Right kidney (tissue), 1 donor: ENCODE measurements around the gene CDKN1A.
"Not testable (repeated sequence)": the region's sequence is repeated elsewhere in the genome, so short reads cannot be mapped to it uniquely, and the experiment has no call there.

Experiments used
- DNase-seq: peaks from one replicate; pipeline ENCODE4 v3.0.0-alpha.2; 2016

Gene CDKN1A

DNA sequence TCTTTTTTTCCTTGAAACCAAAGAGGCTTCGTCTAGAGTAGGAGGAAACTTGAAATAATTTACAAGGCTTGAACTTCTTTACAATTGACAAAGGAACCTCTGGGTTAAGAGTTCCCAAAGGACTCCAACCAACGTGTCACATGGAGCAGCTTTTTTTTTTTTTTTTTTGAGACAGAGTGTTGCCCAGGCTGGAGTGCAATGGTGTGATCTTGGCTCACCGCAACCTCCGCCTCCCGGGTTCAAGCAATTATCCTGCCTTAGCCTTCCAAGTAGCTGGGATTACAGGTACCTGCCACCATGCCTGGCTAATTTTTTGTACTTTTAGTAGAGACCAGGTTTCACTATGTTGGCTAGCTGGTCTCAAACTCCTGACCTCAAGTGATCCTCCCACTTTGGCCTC, 24.0 kb upstream of the CDKN1A start:
- DNase-seq: not testable (repeated sequence)

DNA sequence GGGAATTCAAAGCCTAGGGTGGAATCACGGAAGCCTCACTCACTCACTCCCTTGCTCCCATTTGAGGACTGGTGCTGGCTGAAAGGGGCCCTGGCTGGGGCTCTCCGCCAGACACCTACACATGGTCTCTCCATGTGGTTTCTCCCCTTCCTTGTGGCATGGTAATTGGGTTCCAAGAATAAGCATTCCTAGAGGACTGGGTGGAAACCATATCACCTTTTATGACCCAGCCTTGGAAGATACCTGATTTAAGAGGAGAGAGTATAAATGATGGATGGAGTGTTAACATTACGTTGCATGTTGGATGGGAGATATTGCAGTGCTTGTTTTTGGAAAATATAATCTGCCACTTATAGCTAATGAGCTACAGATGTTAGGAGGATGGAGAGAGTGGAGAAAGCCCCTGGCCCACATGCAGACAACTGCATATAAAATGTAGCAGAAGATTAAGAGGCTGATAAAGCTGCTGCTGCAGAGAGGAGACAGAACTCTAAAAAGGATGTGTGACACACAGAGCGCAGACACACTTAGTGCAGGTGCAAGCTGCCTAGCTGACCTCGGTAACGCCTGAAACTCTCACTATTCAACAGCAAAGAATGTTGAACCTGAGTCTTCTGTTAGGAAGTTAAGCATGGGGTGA, 23.3 kb upstream of the CDKN1A start:
- DNase-seq: no peak

- no peak for DNase-seq
Observed at GRCh38 chr6:36656441-36656840, 22.1 kb upstream of the CDKN1A start.

DNA sequence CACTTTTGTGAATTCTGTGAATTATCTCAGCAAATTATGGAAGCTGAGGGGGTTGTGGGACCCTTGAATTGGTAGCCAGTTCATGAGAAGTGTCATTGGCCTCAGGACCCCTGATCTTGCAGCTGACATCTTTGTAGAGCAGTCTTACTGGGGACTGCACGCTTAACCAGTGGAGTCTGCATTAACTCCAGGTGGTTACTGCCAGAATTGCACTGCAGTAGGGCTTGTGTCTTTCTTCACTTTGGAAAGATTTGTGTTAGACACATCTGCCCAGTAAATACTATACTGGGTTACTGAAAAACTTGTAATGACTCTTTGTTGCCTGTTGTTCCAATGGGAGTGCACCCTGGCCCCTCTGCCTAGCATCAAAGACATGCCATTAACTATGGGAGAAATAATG, 21.2 kb upstream of the CDKN1A start:
- no peak for DNase-seq

- no peak for DNase-seq
Observed at GRCh38 chr6:36657942-36658544, 20.5 kb upstream of the CDKN1A start.

DNA sequence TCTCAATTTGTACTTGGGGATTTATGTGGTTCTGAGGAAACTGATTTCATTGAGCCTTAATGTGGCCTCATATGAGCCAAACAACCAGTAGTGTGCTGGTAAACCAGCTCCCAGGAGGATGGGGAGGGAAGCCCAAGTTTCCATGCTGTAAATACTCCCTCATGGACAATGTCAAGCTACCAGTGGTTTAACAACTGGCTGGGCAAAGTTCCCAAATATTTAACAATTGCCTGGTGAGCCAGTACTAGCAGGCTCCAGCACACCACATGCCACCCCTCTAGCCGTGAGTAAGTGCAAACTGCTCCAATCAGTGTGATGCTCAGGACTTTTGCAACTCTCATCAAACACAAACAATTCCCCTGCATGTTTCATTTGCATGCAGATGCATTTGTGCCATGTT, 19.2 kb upstream of the CDKN1A start:
- DNase-seq: no peak

DNA sequence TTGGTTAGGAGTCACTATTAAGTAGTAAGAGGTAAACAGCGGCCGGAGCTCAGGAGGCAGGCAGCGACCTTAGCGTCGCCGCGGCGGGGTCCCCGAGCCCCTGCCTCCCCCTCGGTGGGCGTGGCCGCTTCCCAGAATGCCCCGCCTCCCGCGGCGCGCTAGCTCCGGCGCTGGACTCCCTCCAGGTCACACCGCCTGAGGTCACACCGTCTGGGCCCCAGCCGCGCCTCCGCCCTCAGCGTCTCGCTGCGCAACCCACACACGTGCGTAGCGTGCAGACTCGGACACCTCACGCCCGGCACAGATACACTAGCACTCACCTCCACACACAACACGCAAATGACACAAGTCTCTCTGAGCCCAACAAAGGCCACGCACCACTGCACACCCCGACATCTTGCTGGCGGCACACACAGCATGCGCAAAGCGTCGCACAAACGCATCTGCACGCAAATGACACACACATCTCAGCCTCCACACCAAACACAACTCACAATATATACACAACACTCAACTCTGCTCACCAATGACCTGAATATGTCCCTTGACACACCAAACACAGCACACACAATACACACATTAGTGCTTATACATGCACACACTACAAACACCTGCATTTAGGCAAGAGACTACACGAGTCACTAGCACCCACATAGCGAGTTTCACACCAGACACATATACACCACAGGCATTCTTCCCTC, 17.6 kb upstream of the CDKN1A start:
- DNase-seq: peak; percentile 71

DNA sequence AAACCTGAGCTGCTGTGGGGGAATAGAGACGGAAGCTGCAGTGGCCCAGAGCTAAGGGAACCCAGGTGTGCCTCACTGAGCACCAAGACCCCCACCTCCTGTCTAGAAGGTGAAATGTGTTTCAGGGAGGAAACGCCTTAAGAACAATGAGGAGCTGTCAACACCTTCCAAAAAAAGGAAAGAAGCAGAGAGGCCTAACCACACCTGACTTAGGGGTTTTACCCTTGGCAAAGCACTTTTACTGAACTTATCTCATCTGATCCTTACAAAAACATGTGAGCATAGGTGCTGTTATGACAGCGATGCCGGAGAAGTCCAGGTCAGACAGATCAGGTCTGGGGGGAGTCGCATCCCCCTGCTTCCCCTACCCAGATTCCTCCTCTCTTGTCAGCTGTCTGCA, 16.1 kb upstream of the CDKN1A start:
- DNase-seq: no peak

GRCh38 chr6:36662827-36663256, 15.7 kb upstream of the CDKN1A start:
- no peak for DNase-seq

DNA sequence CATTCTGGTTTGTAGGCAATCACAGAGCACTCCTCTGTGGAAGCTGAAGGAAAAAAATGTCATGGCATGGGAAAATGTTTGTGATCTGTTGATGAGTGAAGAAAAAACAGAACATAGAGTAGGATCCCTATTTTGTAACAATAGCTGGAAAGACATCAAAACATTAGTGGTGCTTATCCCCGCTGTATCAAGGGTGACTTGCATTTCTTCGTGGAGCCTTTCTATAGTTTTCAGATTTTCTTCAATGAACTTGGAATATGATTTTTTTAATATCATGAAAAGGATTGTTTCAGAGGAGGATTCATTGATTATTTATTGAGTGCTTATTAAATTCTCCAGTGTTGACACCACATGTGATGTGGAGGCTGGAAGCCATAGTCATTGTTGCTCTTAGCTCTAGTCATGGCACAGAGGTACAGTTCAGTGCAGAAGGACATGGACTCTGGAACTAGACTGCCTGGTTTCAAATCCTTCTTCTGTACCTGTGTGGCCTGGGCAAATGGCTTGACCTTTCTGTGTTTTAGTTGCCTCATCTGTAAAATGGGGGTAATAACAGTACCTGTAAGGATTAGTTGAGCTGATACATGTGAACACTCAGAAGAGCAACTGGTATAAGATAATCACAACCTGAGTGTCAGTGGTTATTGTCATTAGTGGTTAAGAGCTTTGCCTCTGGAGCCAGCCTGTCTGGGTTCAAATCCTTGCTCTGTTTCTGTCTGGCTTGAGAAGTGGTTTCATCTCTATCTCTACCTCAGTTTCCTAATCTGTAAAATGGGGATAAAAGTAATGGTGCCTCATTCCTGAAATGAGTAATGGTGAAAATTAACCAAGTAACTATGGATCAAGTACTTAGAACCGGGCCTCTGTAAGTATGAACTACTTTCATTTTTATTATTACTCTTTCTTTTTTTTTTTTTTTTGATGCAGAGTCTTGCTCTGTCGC, 14.7 kb upstream of the CDKN1A start:
- no peak for DNase-seq

DNA sequence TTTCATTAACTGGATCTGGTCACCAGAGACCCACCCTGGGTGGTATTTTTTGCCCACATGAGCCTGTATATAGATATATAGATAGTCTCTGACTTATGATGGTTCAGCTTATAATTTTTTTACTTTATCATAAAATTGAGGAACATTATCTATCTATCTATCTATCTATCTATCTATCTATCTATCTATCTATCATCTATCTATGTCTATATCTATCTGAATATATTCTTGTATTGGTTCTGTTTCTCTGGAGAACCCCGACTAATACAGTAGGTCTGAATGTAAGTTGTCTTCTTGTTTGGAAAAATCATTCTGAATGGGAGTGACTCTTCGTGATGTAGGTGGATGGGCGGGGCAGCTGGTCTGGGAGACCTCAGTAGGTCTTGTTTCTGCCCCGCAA, 13.3 kb upstream of the CDKN1A start:
- DNase-seq: no peak

- no peak for DNase-seq
Observed at GRCh38 chr6:36666287-36666686, 12.2 kb upstream of the CDKN1A start.

DNA sequence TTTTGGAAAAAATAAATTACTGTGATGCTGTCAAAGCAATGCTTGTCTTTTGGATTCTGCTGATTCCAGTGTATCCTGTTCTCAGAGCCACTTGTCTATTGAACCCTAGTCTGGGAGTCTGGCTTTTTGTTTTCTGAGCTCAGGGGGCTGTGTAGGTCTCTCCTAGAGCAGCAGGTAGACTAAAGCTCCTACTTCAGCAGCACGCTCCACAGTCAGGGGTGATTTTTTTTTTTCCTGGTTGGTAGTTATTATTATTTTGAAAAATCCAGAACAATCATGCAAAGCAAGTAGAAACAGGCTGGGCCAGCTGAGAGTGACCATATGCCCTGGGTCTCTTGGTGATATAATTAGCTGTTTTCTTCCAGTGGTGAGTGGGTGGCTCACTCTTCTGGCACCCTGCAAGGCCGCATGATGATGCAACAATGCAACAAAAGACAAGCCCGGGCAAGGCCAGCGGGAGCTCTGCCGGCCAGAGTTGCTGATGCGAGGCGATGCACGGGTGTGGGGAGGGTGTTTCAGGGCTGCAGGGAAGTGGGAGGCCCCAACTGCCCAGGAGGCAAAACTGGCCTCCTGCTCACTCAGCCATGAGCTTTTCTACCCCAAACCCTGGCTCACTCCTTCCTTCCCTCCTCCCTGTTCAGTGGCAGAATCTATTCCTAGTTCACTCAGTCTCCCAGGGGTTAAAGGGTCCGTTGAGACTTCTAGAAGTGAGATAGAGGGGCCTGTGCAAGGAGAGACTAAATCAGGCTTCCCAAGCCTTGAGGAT, 11.5 kb upstream of the CDKN1A start:
- DNase-seq: peak; percentile 57

DNA sequence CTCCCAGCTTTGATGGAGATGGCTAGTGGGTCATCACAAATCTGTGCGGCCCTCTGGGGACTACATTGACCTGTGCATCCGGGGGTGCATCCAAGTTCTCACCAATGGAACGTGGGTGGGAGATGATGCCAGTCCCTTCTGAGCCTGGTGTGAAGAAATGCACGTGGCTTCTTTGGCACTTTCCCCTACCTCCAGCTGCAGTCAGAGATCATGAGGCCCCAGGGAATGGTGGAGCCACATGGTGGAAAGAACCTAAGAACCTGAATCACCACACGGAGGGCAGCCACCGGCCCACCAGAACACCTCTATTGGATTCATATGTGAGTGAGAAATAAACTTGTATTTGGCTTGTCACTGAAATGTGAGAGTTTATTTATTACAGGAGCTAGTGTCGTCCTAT, 9.9 kb upstream of the CDKN1A start:
- no peak for DNase-seq

- DNase-seq: no peak
Observed at GRCh38 chr6:36669002-36669401, 9.5 kb upstream of the CDKN1A start.

- DNase-seq: no peak
Observed at GRCh38 chr6:36670271-36670670, 8.2 kb upstream of the CDKN1A start.

- no peak for DNase-seq
Observed at GRCh38 chr6:36671687-36672375, 6.7 kb upstream of the CDKN1A start.

- no peak for DNase-seq
Observed at GRCh38 chr6:36673882-36674281, 4.6 kb upstream of the CDKN1A start.

GRCh38 chr6:36674942-36675341, 3.6 kb upstream of the CDKN1A start:
- no peak for DNase-seq

GRCh38 chr6:36676141-36677058, 2.1 kb upstream of the CDKN1A start:
- no peak for DNase-seq
